ENCODE data around the gene FBXO41. TPM values are rescaled to one million over a fixed set of nuclear protein-coding genes. Genes with fewer than 3 reads are reported as not detected.

Gene FBXO41
- total and polyA plus RNA-seq, 9 of the 15 experiments (the other 6 are each of a cell fraction or from before 2014, with no cell fraction given) = 0.21 to 8.2 (median 3.5) TPM

DNA sequence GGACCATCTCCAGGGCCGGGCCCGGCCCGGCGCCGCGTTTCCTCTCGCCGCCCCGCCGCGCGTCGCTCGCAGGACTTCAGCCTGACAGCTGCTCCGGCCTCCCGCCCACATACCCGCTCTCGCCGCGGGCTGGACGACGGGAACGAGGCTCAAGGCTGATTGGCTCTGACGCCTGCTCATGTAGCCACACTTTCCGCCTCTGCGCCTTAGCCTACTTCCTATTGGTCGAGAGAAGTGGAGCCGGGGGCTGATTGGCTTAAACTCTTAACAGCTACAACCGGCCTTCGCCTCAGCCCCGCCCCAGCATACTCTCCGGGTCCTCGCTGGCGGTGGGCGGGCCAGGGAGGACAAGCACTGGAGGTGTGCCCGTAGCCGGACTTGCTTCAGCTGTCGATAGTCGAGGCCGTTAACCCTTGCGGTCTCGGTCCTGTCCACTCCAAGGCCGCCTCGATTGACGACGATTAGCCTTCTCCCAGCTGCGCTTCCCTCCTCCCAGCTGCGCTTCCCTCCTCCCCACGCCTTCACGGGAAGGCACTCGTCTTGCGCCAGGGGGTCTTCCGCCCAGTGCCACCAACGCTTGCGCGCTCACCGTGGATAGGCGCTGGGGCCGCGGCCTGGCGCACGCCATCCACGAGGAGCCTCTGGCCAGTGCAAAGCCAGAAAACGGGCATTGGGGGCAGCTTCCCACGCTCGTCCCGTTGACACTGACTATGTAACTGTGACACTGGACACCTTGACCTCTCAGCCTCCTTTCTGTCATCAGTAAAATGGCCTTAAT lies 50.9 kb downstream of the FBXO41 start, which contains the start of gene PRADC1 (continued):
- TF ChIP-seq, protein P1, sequence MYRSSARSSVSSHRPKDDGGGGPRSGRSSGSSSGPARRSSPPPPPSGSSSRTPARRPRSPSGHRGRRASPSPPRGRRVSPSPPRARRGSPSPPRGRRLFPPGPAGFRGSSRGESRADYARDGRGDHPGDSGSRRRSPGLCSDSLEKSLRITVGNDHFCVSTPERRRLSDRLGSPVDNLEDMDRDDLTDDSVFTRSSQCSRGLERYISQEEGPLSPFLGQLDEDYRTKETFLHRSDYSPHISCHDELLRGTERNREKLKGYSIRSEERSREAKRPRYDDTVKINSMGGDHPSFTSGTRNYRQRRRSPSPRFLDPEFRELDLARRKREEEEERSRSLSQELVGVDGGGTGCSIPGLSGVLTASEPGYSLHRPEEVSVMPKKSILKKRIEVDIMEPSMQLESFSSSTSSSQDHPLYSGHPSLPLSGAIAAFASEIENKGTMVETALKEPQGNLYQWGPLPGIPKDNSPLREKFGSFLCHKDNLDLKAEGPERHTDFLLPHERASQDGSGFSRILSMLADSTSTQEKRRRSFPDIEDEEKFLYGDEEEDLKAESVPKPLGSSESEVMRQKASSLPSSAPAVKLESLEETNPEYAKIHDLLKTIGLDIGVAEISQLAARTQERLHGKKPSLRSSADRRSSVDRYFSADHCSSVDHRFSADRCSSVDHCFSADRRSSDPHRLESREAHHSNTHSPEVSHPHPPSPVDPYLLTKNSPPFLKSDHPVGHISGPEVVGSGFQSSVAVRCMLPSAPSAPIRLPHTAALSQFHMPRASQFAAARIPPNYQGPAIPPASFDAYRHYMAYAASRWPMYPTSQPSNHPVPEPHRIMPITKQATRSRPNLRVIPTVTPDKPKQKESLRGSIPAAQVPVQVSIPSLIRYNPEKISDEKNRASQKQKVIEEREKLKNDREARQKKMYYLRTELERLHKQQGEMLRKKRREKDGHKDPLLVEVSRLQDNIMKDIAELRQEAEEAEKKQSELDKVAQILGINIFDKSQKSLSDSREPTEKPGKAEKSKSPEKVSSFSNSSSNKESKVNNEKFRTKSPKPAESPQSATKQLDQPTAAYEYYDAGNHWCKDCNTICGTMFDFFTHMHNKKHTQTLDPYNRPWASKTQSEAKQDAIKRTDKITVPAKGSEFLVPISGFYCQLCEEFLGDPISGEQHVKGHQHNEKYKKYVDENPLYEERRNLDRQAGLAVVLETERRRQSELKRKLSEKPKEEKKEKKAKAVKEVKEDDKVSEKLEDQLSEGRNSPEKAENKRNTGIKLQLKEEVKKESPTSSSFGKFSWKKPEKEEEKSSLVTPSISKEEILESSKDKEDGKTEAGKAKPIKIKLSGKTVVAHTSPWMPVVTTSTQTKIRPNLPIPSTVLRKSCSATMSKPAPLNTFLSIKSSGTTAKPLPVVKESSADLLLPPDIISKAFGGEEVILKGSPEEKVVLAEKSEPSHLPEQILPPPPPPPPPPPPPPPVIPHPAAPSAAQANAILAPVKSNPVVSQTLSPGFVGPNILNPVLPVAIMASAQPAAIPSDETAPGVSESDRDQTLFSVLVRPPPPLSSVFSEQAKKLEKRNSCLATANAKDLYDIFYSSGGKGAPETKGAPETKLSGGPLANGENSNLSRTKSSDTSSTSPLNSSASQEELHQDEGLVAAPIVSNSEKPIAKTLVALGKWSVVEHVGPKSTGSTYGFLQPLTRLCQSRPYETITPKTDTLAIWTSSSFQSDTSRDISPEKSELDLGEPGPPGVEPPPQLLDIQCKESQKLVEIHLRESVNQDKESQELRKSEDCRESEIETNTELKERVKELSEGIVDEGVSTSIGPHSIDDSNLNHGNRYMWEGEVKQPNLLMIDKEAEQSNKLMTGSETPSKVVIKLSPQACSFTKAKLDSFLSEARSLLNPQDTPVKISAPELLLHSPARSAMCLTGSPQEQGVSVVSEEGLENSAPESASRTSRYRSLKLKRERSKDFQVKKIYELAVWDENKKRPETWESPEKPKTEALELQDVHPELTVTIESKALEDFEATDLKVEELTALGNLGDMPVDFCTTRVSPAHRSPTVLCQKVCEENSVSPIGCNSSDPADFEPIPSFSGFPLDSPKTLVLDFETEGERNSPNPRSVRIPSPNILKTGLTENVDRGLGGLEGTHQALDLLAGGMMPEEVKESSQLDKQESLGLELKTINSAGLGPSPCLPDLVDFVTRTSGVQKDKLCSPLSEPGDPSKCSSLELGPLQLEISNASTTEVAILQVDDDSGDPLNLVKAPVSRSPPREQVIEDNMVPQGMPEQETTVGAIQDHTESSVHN (IDR thresholded peaks at IDR 0.05; ENCODE audit: borderline replicate concordance in 1 of 2, low read depth in 1 of 2) = no peak
- no peak for TF ChIP-seq ZFP30 (CRISPR knock-in tag; IDR thresholded peaks at IDR 0.05; ENCODE audit: borderline replicate concordance)
- TF ChIP-seq, protein P2, sequence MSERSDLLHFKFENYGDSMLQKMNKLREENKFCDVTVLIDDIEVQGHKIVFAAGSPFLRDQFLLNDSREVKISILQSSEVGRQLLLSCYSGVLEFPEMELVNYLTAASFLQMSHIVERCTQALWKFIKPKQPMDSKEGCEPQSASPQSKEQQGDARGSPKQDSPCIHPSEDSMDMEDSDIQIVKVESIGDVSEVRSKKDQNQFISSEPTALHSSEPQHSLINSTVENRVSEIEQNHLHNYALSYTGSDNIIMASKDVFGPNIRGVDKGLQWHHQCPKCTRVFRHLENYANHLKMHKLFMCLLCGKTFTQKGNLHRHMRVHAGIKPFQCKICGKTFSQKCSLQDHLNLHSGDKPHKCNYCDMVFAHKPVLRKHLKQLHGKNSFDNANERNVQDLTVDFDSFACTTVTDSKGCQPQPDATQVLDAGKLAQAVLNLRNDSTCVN (CRISPR knock-in tag; IDR thresholded peaks at IDR 0.05) = no peak
- TF ChIP-seq ZNF592 (IDR thresholded peaks at IDR 0.05) = no peak; the same call in 1 of the 2 replicates
- no peak for TF ChIP-seq NCOA6 (IDR thresholded peaks at IDR 0.05)
- TF ChIP-seq POLR2A (conservative IDR thresholded peaks at IDR 0.05) = peak; percentile 67; the same call in 1 of the 2 replicates
- TF ChIP-seq ZNF282 (CRISPR knock-in tag; IDR thresholded peaks at IDR 0.05) = no peak
- TF ChIP-seq NFE2L1 (tag; IDR thresholded peaks at IDR 0.05; ENCODE audit: borderline replicate concordance, low read depth) = no peak
- no peak for TF ChIP-seq COPS2 (conservative IDR thresholded peaks at IDR 0.05)
- TF ChIP-seq, protein P3, sequence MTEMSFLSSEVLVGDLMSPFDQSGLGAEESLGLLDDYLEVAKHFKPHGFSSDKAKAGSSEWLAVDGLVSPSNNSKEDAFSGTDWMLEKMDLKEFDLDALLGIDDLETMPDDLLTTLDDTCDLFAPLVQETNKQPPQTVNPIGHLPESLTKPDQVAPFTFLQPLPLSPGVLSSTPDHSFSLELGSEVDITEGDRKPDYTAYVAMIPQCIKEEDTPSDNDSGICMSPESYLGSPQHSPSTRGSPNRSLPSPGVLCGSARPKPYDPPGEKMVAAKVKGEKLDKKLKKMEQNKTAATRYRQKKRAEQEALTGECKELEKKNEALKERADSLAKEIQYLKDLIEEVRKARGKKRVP (CRISPR knock-in tag; IDR thresholded peaks at IDR 0.05) = no peak
